Pons (tissue), 1 donor: Measurements from ENCODE around the gene CERCAM.

Experiments used
- DNase-seq: peaks from one replicate; pipeline ENCODE4 v3.0.0-alpha.2; 2016; ENCODE audit warnings: low spot score

Gene CERCAM

GRCh38 chr9:128456613-128457061, 36.0 kb downstream of the CERCAM start:
- peak; percentile 60 for DNase-seq

GRCh38 chr9:128457207-128457606, 36.5 kb downstream of the CERCAM start:
- DNase-seq, result no peak

- no peak for DNase-seq
Measured at GRCh38 chr9:128459011-128459410, 38.4 kb downstream of the CERCAM start.

GRCh38 chr9:128469070-128469469, 48.4 kb downstream of the CERCAM start:
- DNase-seq, result no peak

- peak; percentile 24 for DNase-seq
Measured at GRCh38 chr9:128470560-128470959, 49.9 kb downstream of the CERCAM start.

- no peak for DNase-seq
Measured at GRCh38 chr9:128473104-128473503, 52.4 kb downstream of the CERCAM start.

- no peak for DNase-seq
Measured at GRCh38 chr9:128475867-128476266, 55.2 kb downstream of the CERCAM start.

- DNase-seq, result no peak
Measured at GRCh38 chr9:128479262-128479661, 58.6 kb downstream of the CERCAM start.

GRCh38 chr9:128481561-128481960, 60.9 kb downstream of the CERCAM start:
- DNase-seq, result no peak

- DNase-seq, result no peak
Measured at GRCh38 chr9:128482186-128482585, 61.5 kb downstream of the CERCAM start.

- no peak for DNase-seq
Measured at GRCh38 chr9:128484686-128485413, 64.2 kb downstream of the CERCAM start.

GRCh38 chr9:128485414-128485855, 64.8 kb downstream of the CERCAM start:
- DNase-seq, result no peak

- DNase-seq, result no peak
Measured at GRCh38 chr9:128486201-128486600, 65.5 kb downstream of the CERCAM start.
